Measurements from ENCODE around the gene SPP2.

Gene SPP2

DNA sequence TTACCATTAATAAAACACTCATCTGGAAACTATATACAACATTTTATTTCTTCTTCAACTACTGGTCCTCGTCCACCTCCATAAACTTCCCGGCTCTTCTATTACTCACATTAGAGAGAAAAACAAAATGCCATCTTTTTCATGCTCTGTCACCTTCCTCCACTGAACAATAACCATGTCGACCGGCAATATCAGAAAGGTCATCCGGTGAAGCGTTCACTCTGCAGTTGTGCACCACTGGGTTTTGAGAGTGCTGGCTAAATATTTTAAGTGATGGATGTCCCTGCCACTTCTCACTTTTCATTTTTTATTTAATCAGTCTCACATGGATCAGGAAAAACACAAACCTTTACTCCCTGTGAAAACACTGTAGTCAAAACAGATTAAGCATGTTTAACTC is 48.2 kb downstream of the SPP2 start:
- no peak for DNase-seq

DNA sequence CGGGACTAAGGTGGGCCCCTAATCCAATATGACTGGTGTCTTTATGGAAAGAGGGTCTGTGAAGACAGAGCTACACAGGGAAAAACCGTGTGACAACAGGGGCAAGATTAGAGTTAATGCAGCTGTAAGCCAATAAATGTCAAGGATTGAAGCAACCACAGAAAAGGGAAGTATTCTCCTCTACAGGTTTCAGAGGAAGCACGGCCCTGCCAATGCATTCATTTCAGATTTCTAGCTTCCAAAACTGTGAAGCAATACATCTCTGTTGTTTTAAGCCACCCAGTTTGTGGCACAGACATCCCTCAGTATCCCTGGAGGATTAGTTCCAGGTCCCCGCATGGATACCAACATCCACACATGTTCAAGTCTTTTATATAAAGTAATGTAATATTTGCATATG is 48.8 kb downstream of the SPP2 start:
- no peak for DNase-seq

DNA sequence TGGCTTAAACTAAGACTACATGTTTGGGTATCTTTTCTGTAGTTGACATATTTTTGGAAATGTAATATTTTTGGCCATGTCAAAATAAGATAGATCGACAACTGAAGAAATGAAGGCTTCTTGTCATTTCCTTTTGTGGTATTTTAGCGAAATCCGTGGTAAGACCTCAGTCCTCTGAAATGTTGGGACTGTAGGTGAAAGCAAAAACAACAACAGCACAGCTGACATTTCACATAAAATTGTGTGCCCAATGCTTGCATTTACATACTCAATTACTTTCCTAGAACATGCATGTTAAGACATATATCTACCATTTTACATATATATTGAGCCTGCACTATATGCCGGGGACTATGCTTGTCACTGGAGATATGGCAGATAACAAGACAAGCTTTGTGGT is 50.2 kb downstream of the SPP2 start:
- DNase-seq, result no peak

DNA sequence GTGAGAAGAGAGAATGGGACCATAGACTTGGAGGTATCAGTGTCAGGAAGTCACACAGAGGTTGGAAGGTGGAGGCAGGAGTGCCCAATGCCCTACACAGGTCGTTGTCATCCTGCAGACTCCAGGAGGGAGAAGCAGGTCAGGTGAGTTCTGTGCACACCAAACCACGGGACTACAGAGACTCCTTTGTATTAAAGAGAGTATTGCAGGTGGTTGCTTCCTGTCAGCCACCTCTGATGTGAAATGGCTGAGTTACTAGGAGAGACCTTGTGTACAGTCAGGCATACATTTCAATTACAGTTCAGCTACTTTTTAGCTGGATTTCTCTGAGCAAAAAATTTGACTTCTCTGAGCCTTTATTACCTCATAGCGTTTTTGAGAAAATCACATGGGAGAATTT is 51.6 kb downstream of the SPP2 start:
- DNase-seq, result no peak

DNA sequence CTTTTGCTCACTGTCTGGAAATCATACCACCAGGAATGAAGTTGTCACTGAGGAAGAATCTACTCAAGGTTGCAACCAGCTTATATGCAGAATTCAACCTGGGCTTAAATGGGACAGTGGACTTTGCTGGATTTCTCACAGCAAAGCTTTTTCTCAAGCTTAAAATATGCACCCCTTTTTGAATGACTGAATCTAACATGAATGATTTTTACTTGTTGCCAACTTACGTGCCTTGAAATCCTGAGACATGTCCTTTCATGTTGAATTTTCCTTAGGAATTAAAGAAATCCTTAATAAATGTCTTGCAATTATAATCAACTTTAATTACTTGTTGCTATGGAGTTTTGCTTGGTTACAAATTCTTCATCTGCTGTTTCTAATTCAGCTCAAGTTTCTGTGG is 57.4 kb downstream of the SPP2 start:
- no peak for DNase-seq

DNA sequence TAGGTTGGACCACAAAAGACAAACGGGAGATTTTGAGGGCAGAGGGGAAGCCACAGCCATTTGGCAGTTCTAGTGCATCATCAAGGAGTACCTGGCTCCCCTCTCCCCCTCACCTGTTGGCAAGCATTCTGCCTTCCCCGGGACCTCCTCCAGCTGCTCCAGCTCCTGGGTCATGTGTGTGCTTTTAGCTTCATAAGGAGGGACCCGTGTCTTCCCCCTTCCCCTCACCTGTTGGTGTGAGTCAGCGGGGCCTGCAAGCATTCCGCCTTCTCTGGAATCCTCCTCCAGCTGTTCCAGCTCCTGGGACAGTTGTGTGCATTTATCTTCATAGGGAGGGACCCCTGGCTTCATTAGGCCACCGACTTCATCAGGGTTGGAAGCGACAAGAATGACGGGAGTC is 58.8 kb downstream of the SPP2 start:
- no peak for DNase-seq

DNA sequence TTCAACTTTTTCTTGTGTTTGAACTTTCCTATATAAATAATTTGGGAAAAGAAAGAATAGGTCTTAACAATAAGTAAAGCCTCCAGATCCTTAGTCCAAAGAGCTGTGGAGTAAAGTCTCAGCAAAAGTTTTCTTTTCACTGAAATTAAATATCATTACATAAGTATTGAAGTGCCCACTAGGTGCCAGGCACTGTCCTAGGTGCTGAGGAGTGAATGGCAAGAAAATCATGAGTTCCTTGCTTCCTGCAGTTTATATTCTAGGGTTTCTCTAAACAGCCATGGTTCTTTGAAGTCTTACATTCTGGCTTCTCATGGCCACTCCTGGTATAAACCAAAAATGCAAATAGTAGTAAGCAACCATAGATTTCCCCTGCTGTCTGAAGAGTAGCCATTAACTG is 59.7 kb downstream of the SPP2 start:
- no peak for DNase-seq

DNA sequence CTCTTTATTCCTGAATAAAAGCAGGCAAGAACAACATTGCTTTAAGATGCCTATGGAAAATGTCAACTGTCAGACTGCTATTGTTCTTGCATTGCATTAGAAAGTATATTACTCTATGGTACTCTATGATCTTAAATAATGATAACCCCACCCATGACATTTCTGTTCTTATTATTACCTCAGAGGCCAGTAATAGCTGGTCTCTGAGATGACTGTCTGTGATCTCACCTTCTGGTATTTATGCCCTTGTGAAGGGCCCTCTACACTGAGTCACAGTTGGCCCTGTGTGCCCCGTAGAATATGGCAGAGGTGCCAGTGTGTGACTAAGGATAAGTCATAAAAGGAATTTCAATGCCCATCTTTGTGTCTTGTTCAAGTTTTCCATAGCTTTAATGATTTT is 61.0 kb downstream of the SPP2 start:
- DNase-seq, result no peak

DNA sequence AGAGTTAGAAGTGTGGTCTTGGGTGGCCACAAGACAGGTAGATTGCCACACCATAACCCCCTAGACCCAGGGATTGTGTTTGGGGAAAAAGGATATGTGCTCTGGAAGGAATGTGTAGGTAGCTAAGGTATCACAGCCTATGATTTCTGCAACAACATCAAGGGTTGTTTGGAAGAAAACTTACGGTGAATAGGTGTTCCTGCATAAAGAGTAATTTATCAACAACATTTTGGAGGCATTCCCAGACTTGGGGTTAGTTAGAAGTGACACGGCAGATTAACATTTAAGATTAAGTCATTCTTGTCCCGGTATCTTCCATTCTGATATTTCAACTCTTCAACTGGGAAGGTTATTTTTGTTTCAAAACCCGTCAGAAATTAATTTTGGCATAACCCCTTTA is 65.5 kb downstream of the SPP2 start:
- DNase-seq, result no peak

DNA sequence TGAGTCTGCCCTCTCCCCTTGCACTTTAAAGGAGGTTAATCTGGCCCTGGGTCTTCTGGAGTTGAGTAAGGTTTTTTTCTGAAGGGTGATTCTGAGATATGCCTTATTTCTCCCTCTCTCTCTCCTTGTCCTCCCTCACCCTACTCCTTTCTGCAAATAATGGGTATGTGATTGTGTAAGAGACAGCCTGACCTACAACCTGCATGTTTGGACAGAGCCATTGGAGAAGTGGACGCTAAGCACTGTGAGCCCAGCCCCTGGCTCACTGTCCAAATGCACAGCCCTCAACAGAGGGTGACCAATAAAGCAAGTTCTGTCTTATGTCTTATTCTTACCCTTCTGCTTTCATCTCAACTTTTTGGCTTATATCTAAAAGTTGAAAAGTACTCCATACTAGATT is 71.5 kb downstream of the SPP2 start:
- no peak for DNase-seq

DNA sequence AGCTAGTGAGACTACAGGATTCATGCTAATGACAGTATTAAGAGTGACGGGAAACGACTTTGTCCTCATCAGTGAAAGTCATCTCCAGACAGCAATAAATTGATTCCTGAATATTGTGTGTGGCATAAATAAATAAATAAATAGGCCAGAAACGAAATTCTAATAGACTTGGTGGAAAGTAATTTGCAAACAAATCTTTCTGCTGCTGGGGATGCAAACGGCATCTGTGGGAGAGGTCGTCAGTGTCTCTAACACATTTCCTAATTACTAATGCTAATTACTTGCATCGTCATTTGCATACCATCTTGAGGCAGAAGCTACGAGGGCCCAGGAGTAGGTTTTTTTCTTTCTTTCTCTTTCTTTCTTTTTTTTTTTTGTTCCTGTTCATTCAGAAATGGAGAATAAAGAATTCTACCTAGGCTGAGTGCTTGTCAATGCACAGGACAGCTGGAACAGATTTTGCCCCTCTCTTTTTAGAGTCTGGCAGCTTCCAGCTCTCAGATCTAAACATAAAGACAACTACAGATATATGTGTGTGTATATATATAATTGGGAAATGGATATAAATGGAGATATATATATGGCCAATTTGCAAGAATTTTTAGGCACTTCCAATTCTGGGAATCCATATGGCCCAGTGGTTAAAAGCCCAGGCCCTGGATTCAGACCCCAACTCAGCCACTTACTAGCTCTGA is 75.1 kb downstream of the SPP2 start:
- no peak for DNase-seq

DNA sequence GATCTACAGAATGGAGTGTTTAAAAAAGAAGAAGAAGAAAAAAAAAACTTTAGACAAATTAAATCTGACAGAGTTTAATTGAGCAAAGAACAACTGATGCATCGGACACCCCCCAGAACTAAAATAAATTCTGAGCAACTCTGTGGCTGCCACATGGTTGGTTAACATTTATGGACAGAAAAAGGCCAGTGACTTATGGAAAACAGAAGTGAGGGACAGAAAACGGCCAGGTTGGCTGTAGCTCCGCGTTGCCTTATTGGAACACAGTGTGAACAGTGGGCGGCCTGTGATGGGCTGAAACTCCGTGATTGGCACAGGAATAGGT is 75.6 kb downstream of the SPP2 start:
- no peak for DNase-seq
